ENCODE results near the gene ATE1.

DNA sequence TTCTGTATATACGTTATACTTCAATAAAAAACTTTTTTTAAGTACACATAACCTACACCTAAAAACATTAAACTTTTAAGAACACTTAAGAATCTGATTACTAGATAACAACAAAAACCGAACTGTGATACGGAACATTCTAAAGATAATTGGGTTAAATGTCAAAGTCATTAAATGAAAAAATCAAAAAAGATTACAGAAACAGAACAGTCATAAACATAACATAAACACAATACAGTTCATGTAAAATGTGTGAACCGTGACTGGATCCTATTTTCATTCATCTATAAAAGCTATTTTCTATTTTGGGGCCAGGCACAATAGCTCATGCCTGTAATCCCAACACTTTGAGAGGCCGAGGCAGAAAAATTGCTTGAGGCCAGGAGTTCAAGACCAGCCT is 38.6 kb downstream of the ATE1 start:
- TF ChIP-seq CTCF (IDR thresholded peaks at IDR 0.05) (no peak), TP53 (CRISPR knock-in tag; IDR thresholded peaks at IDR 0.05) (no peak)
- TF ChIP-seq, protein P1, sequence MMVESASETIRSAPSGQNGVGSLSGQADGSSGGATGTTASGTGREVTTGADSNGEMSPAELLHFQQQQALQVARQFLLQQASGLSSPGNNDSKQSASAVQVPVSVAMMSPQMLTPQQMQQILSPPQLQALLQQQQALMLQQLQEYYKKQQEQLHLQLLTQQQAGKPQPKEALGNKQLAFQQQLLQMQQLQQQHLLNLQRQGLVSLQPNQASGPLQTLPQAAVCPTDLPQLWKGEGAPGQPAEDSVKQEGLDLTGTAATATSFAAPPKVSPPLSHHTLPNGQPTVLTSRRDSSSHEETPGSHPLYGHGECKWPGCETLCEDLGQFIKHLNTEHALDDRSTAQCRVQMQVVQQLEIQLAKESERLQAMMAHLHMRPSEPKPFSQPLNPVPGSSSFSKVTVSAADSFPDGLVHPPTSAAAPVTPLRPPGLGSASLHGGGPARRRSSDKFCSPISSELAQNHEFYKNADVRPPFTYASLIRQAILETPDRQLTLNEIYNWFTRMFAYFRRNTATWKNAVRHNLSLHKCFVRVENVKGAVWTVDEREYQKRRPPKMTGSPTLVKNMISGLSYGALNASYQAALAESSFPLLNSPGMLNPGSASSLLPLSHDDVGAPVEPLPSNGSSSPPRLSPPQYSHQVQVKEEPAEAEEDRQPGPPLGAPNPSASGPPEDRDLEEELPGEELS (CRISPR knock-in tag; IDR thresholded peaks at IDR 0.05) = no peak
- TF ChIP-seq, protein P2, sequence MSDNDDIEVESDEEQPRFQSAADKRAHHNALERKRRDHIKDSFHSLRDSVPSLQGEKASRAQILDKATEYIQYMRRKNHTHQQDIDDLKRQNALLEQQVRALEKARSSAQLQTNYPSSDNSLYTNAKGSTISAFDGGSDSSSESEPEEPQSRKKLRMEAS (CRISPR knock-in tag; IDR thresholded peaks at IDR 0.05) = no peak

All from WTC11 (cell line).